Measurements from ENCODE around the gene RPLP1.

Gene RPLP1

DNA sequence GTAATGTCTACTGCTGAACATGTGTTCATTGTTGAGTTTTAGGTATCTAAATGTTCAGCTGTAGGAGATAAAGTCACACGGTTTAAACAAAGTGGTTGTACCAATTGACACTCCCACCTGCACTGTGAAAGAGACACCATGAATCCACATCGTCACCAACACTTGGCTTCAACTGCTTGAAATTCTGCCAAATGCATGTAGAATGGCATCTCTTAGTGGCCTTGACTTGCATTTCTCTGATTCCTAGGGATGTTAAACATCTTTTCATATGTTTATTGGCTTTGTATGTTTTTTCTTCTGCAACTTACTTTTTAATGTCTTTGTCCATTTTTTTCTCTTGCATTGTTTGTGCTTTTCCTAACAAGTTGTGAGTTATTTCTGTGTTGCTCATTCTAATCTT, 43.4 kb downstream of the RPLP1 start:
- no peak overlapping the region for H3K4me3 ChIP-seq (replicated peaks; ENCODE audit: low read depth, low read length)
- TF ChIP-seq, protein P1, sequence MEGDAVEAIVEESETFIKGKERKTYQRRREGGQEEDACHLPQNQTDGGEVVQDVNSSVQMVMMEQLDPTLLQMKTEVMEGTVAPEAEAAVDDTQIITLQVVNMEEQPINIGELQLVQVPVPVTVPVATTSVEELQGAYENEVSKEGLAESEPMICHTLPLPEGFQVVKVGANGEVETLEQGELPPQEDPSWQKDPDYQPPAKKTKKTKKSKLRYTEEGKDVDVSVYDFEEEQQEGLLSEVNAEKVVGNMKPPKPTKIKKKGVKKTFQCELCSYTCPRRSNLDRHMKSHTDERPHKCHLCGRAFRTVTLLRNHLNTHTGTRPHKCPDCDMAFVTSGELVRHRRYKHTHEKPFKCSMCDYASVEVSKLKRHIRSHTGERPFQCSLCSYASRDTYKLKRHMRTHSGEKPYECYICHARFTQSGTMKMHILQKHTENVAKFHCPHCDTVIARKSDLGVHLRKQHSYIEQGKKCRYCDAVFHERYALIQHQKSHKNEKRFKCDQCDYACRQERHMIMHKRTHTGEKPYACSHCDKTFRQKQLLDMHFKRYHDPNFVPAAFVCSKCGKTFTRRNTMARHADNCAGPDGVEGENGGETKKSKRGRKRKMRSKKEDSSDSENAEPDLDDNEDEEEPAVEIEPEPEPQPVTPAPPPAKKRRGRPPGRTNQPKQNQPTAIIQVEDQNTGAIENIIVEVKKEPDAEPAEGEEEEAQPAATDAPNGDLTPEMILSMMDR (IDR thresholded peaks at IDR 0.05; ENCODE audit: insufficient read depth, low read length, poor library complexity, severe bottlenecking): no peak
- no peaks in the 10 kb centered on the region for H3K36me3 ChIP-seq (ENCODE audit: control insufficient read depth, insufficient read depth, low read length)
- no peak for DNase-seq (ENCODE audit: extremely low read depth, insufficient read length)
- H3K27me3 ChIP-seq (replicated peaks; ENCODE audit: control insufficient read depth, insufficient read depth, low read length): peaks cover 2% of the 10 kb centered on the region; the same call in 1 of the 2 replicates

DNA sequence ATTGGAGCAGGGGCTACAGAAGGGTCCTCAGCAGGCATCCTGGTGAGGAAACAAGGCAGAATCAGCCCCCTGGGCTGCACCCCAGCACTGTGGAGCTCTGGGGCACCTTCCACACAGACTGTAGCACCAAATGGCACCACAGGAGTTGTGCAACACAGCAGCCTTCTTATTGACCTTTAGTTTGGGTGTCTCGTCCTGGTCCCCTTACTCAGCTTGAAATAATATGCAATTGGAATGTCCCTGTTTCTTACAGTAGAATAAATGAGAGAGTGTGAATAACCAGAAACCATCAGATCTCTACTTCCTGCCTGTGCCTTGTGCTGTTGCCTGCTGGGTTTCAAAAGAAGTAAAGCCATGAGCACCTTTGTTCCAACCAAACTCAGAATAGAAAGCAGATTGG, 44.5 kb downstream of the RPLP1 start:
- H3K36me3 ChIP-seq (ENCODE audit: control insufficient read depth, insufficient read depth, low read length): no peaks in the 10 kb centered on the region
- H3K4me3 ChIP-seq (replicated peaks; ENCODE audit: low read depth, low read length): no peak overlapping the region
- 0 out of 2 replicates have a peak, but pooled peaks cover 2% of the 10 kb centered on the region for H3K27me3 ChIP-seq (replicated peaks; ENCODE audit: control insufficient read depth, insufficient read depth, low read length)
- DNase-seq (ENCODE audit: extremely low read depth, insufficient read length): no peak
- TF ChIP-seq, protein P1 (IDR thresholded peaks at IDR 0.05; ENCODE audit: insufficient read depth, low read length, poor library complexity, severe bottlenecking): no peak

DNA sequence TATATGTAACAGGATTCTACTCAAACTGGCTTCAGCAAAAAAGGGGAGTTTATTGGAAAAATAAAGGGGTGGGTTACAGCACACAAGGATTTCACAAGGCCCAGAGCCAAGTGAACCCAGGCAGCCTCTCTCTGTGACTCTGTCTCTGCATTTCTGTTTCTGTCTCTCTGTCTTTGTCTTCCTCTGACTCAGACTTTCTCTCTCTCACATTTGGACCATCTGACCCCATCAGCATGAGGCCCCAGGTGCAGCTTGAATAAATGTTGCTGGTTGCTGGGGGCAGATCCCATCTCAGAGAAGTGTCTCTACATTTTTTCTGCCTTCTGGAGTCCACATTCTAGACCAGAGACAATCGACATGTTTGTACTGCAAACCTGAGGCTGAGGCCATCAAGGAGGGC, 45.0 kb downstream of the RPLP1 start:
- Histone ChIP-seq H3K4me3 (replicated peaks; ENCODE audit: low read depth, low read length) (no peak overlapping the region), H3K27me3 (replicated peaks; ENCODE audit: control insufficient read depth, insufficient read depth, low read length) (0 out of 2 replicates have a peak, but pooled peaks cover 2% of the 10 kb centered on the region), H3K36me3 (ENCODE audit: control insufficient read depth, insufficient read depth, low read length) (no peaks in the 10 kb centered on the region)
- TF ChIP-seq, protein P1 (IDR thresholded peaks at IDR 0.05; ENCODE audit: insufficient read depth, low read length, poor library complexity, severe bottlenecking): no peak
- DNase-seq (ENCODE audit: extremely low read depth, insufficient read length): no peak

DNA sequence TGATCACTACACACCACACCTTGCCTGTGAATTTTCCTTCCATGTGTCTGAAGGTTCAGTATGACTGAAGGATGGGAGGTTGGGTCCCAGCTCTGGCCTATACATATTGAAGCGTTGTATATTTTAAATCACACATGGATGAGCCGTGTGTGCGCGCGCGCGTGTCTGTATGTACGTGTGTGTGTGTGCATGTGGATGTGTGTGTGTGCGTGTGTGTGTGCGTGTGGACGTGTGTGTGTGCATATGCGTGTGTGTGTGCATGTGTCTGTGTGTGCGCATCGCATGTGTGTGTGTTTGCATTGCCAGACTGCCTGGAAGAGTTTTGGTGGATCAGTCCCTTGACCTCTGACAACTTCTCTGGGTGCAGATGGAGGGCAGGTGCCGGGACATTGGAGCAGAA, 45.7 kb downstream of the RPLP1 start:
- Histone ChIP-seq H3K4me3 (replicated peaks; ENCODE audit: low read depth, low read length) (no peak overlapping the region), H3K27me3 (replicated peaks; ENCODE audit: control insufficient read depth, insufficient read depth, low read length) (0 out of 2 replicates have a peak, but pooled peaks cover 2% of the 10 kb centered on the region), H3K36me3 (ENCODE audit: control insufficient read depth, insufficient read depth, low read length) (no peaks in the 10 kb centered on the region)
- TF ChIP-seq, protein P1 (IDR thresholded peaks at IDR 0.05; ENCODE audit: insufficient read depth, low read length, poor library complexity, severe bottlenecking): no peak
- DNase-seq (ENCODE audit: extremely low read depth, insufficient read length): no peak

DNA sequence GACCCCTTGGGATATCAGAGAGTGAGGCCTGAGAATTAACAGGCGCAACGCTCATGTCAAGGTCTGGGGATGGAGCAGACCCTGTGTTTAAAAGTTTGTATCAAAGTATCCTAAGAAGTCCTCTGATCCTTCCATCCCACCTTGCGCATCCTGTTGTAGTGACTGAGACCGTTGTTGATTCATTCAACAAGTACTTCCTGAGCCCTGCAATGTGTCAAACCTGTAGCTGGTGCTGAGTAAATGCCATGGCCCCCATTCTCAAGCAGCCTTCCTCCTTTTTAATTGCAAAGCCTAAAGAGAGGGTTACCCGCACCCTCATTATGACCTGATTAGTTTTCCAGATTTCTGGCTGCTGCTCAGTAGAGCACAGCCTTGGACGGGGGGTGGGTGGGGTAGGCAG, 46.4 kb downstream of the RPLP1 start:
- no peak overlapping the region for H3K4me3 ChIP-seq (replicated peaks; ENCODE audit: low read depth, low read length)
- DNase-seq (ENCODE audit: extremely low read depth, insufficient read length): no peak
- H3K36me3 ChIP-seq (ENCODE audit: control insufficient read depth, insufficient read depth, low read length): no peaks in the 10 kb centered on the region
- 0 out of 2 replicates have a peak, but pooled peaks cover 2% of the 10 kb centered on the region for H3K27me3 ChIP-seq (replicated peaks; ENCODE audit: control insufficient read depth, insufficient read depth, low read length)
- TF ChIP-seq, protein P1 (IDR thresholded peaks at IDR 0.05; ENCODE audit: insufficient read depth, low read length, poor library complexity, severe bottlenecking): no peak
